Measurements from ENCODE around the gene CAMSAP3.
A peak's percentile ranks its signal among the peaks of the same experiment; 100 is the strongest.

The CAMSAP3 gene

DNA sequence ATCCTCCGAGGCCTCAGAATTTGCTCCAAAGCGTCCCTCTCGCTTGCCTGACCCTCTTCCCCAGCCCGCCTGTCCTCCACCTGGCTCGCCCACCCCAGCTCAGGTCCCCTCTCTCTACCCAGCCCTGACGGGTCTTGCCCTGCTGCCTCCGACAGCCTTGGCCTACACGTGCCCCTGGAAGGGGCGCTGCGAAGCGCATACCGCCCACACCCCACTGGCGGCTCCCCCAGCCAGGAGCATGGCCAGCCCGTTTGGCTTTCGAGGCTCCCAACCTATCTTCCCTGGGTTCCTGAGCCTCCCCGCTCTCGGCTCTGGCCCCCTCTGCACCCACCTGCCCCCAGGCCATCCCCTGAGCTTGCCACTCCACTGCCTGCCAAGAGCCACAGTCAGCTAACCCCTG, 29.1 kb downstream of the CAMSAP3 start:
- DNase-seq (ENCODE audit: low spot score), result no peak
- H3K27ac ChIP-seq, result no peak overlapping the region
- H3K4me3 ChIP-seq, result no peak overlapping the region
- TF ChIP-seq, protein P1, sequence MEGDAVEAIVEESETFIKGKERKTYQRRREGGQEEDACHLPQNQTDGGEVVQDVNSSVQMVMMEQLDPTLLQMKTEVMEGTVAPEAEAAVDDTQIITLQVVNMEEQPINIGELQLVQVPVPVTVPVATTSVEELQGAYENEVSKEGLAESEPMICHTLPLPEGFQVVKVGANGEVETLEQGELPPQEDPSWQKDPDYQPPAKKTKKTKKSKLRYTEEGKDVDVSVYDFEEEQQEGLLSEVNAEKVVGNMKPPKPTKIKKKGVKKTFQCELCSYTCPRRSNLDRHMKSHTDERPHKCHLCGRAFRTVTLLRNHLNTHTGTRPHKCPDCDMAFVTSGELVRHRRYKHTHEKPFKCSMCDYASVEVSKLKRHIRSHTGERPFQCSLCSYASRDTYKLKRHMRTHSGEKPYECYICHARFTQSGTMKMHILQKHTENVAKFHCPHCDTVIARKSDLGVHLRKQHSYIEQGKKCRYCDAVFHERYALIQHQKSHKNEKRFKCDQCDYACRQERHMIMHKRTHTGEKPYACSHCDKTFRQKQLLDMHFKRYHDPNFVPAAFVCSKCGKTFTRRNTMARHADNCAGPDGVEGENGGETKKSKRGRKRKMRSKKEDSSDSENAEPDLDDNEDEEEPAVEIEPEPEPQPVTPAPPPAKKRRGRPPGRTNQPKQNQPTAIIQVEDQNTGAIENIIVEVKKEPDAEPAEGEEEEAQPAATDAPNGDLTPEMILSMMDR (IDR thresholded peaks at IDR 0.05), result no peak

DNA sequence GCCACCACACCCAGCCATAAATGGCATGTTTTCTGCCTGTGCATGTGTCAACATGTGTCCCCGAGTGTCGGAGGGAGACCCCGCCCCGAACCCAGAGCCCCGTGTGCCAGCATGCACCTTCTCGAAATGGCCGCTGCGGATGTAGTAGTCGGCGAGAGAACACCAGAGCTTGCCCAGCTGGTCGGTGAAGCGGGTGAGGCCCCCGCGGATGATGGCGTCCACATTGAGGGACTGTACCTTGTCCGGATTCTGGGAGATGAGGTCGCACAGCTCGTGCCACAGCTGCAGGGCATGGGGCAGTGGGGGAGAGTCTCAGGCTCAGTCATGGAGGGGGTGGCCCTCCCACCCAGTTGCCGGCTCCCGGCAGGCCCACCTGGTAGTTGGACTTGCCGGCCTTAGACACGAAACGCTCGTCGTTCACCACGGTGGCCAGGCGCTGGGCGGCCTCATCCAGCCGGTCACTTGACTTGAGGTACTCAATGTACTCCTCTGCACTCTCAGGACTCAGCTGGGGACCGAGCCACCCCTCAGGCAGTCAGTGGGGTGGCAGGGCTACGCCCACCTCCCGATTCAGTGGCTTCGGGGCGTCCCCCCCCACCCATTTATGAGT, 30.2 kb downstream of the CAMSAP3 start:
- H3K27ac ChIP-seq, result no peak overlapping the region
- H3K4me3 ChIP-seq, result no peak overlapping the region
- no peak for DNase-seq (ENCODE audit: low spot score)
- TF ChIP-seq, protein P1 (IDR thresholded peaks at IDR 0.05), result no peak

DNA sequence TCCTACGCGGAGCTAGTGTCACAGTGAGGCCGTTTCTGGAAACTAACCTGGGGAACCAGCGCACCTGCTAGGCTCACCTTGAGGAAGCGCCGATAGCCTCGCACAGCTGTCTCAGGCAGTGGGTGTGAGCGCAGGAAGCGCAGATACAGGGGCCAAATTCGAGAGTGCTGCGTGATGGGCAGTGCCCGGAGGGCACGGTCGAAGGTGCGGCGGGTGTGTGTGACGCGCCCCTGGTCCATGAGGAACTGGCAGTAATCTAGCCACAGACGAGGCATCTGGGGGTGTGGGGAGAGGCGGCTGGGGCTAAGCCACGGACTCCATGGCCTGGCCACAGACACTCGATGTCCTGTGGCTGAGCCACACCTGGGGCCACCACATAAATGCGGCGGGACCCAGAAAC, 31.5 kb downstream of the CAMSAP3 start:
- TF ChIP-seq, protein P1 (IDR thresholded peaks at IDR 0.05), result no peak
- H3K4me3 ChIP-seq, result no peak overlapping the region
- H3K27ac ChIP-seq, result no peak overlapping the region
- no peak for DNase-seq (ENCODE audit: low spot score)

DNA sequence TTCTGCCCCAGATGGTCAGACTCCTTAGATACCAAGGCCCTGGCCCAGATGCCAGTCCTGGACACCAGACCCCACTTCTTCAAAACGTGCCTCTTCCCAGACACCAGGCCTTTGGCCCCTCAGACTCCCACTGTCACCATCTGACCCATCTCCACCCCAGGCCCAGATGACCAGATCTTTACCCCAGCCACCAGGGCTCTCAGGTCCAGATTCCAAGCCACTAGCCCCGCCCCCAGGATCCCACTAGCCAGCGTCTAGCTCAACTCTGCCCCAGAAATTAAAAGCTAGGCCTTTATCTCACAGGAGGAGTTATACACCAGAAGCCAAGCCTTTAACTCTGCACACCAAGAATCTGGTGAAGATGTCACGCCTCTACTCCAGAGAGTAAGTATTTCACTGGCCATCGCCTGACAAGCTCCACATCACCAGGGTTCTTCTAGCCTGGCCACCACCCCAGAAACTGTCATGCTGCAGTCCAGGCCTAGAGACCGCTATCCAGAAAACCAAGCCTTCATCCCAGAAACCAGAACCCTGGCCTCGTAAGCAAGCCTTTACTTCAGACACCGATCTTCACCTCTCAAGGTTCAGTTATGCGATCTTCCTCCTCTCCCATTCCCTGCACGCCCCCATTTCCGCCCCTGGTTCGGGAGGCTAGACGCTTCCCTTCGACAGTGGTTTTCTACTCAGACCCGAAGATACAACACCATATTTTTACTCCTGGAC, 33.1 kb downstream of the CAMSAP3 start:
- TF ChIP-seq, protein P1 (IDR thresholded peaks at IDR 0.05), result no peak
- Histone ChIP-seq H3K27ac (peak overlapping the region; percentile 70 to 91), H3K4me3 (peak overlapping the region; percentile 99)
- DNase-seq (ENCODE audit: low spot score), result no peak

DNA sequence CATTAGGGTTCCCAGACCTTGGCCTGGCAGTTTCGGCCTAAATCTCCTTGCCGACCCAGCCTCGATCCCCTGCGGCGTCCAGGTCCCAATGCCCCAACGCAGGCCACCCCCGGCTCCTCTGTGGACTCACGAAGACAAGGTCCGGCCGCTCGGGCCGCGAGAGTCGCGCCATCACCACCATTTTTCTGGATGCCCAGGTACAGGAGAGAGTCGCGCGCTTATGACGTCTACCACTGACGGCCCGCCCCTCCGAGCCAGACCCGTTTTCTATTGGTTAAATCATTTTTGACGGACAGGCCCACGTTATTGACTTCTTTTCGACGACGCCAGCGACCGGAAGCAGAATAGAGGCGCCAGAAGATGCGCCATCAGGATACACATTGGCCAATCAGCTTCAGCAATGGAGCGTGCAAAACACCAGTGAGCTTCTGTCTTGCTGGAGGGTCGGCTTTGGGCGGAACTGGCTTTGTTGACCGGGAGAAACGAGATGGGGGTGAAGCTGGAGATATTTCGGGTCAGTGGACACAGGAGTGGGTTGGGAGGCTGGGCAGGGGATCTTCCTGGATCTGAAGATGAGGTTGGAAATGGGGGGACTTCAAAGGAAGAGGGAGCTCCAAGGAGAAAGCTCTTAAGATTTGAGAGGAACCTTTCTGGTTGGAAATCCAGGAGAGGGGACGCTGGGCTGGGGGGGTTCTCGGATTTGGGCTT, 33.8 kb downstream of the CAMSAP3 start, which contains the start of the genes PET100 and XAB2:
TSS of gene PET100 (plus strand) at position 447 of the 708 bp plus-strand sequence. CDS start at position 488, 41 bp downstream.
TSS of gene XAB2 (minus strand) at position 199 of the 708 bp plus-strand sequence. CDS start at position 181, 18 bp downstream.
- peak; percentile 98 for DNase-seq (ENCODE audit: low spot score)
- TF ChIP-seq, protein P1 (IDR thresholded peaks at IDR 0.05), result no peak
- Histone ChIP-seq H3K4me3 (peak within 1 kb of the TSS; percentile 99), H3K27ac (peak within 1 kb of the TSS; percentile 84 to 91)

DNA sequence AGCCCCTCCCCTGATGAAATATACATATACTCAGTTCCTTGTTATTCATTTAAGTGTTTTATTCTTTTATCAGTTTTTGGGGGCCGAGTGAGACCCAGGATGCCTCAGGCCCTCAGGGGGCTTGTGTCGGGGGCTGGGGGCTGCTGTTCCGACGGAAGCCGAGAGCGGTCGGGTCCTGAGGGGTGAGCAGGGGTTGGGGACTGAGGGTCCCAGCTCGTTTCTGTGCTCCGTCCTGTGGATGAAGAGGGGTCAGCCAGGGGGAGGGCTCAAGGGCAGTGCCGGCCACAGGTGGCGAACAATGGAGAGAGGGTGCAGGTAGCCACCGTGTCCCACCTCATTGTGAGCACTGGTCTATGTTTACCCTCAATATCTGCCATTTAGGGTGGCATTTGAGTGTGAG, 35.9 kb downstream of the CAMSAP3 start:
- TF ChIP-seq, protein P1 (IDR thresholded peaks at IDR 0.05), result no peak
- Histone ChIP-seq H3K27ac (no peak overlapping the region), H3K4me3 (no peak overlapping the region)
- no peak for DNase-seq (ENCODE audit: low spot score)

All from coronary artery (tissue), 2 donors.